ENCODE data around the gene HOXC6. TPM values are rescaled to one million over a fixed set of nuclear protein-coding genes. Genes with fewer than 3 reads are reported as not detected.

The HOXC6 gene
- total and polyA plus RNA-seq, 10 of the 15 experiments (the other 5 are each of a cell fraction or from before 2014, with no cell fraction given): 0.02 to 0.55 (median 0.45) TPM; not detected in 4

GRCh38 chr12:54053003-54053750, 24.9 kb downstream of the HOXC6 start:
- peak overlapping the region; percentile 59 for H2AFZ ChIP-seq (ENCODE audit: control insufficient read depth, low read depth, low read length)
- FAIRE-seq: peak; percentile 94
- POLR2A ChIA-PET: interaction anchor here (0.7 to 3.7 kb wide), 18 partner anchors 9 to 331 kb away, joined by 3 to 24 read pairs (median 6); partner anchors contain the start of genes CBX5, COPZ1, HNRNPA1 and SMUG1
- TF ChIP-seq RELB (IDR thresholded peaks at IDR 0.05; ENCODE audit: low read depth) (peak; percentile 46), ZNF687 (IDR thresholded peaks at IDR 0.05) (peak; percentile 91), SKIL (IDR thresholded peaks at IDR 0.05; ENCODE audit: low read depth, poor library complexity, severe bottlenecking) (no peak), POLR2AphosphoS5 (IDR thresholded peaks at IDR 0.05; ENCODE audit: low read length) (peak; percentile 79), NBN (IDR thresholded peaks at IDR 0.05) (peak; percentile 90; the same call in 1 of the 2 replicates), ZBTB4 (CRISPR knock-in tag; IDR thresholded peaks at IDR 0.05) (0 out of 2 replicates have a peak, but pooled peaks have one; percentile 51), MEF2A (IDR thresholded peaks at IDR 0.05; ENCODE audit: insufficient read depth, low read depth, low read length) (no peak), ZNF207 (IDR thresholded peaks at IDR 0.05; ENCODE audit: borderline replicate concordance) (no peak), ATF7 (IDR thresholded peaks at IDR 0.05; ENCODE audit: low read depth) (peak; percentile 99)

More at GRCh38 chr12:54053003-54053750, 24.9 kb downstream of the HOXC6 start:
- no peaks in the 10 kb centered on the region for H3K9me3 ChIP-seq (replicated peaks; ENCODE audit: control insufficient read depth, insufficient read depth, low read length)
- WGBS (ENCODE audit: insufficient coverage, insufficient replicate concordance, low lambda C conversion rate, missing lambda C conversion rate): 2% methylated on average over 22 of the region's 22 CpGs
- peak overlapping the region; percentile 84 for H3K4me3 ChIP-seq
- ATAC-seq: peak; percentile 85
- H3K79me2 ChIP-seq (ENCODE audit: control insufficient read depth, insufficient read depth, low read length): peaks cover 14% of the 10 kb centered on the region
- H3K27ac ChIP-seq (ENCODE audit: control insufficient read depth, insufficient read depth): peak overlapping the region; percentile 89
- no TSS peak for BruUV-seq (replicated peaks)
- H3K4me1 ChIP-seq (ENCODE audit: control insufficient read depth, insufficient read depth, low read length): peaks cover 22% of the 10 kb centered on the region
- no peaks in the 10 kb centered on the region for H3K36me3 ChIP-seq (ENCODE audit: control insufficient read depth in 2 of 2, insufficient read depth in 2 of 2, low read length in 1 of 2)
- intact Hi-C loops (cut with micrococcal nuclease; ENCODE audit: unreplicated experiment) (loop anchor here (1.0 kb wide), 1 partner anchor 35 kb away; no protein-coding TSS in a partner anchor), in situ Hi-C loops (cut with MboI) (no loop called here)
- peak overlapping the region; percentile 93 for H3K9ac ChIP-seq (ENCODE audit: control insufficient read depth, insufficient read depth, low read length)
- H3K4me2 ChIP-seq (ENCODE audit: control insufficient read depth, insufficient read depth): peak overlapping the region; percentile 80
- ChIA-PET RAD21 (ENCODE audit: unreplicated experiment) (interaction anchor here (0.7 to 6.0 kb wide), 20 partner anchors 8 to 296 kb away, joined by 3 to 56 read pairs (median 4); partner anchors contain the start of genes HOXC5, HOXC8 and SMUG1), CTCF (interaction anchor here (0.7 to 6.7 kb wide), 23 partner anchors 8 to 429 kb away, joined by 3 to 86 read pairs (median 6); partner anchors contain the start of genes HOXC5, HOXC6 and SMUG1), SMC1A (ENCODE audit: uncharacterized antibody, unreplicated experiment) (interaction anchor here (0.8 to 4.6 kb wide), 18 partner anchors 8 to 155 kb away, joined by 3 to 37 read pairs (median 4); partner anchors contain the start of genes HOXC5, HOXC6 and SMUG1)
- DNase-seq (ENCODE audit: low read depth, low spot score): peak; percentile 68
- H4K20me1 ChIP-seq (ENCODE audit: control insufficient read depth, insufficient read depth): no peaks in the 10 kb centered on the region
- no peaks in the 10 kb centered on the region for H3K27me3 ChIP-seq (replicated peaks in 1 of 2; ENCODE audit: control insufficient read depth in 2 of 2, insufficient read depth in 2 of 2, low read length in 1 of 2)

All from GM12878 (cell line).